Endothelial cell of umbilical vein (primary cell): Measurements from ENCODE around the gene RAB9B. TPM values are rescaled to one million over a fixed set of nuclear protein-coding genes. Genes with fewer than 3 reads are reported as not detected.

Experiments
- BruUV-seq: library from RNA; stranded (reverse); fragments of 400-500 nt; replicated peaks from 2 replicates; lab custom pipeline; 2021; lab: Mats Ljungman, UMichigan
- CTCF ChIA-PET: fragments of 300-600, 350-600 bp; sonication (Branson Sonifier 250); formaldehyde crosslinking; loops from one replicate; lab custom pipeline; 2021; ENCODE audit warnings: antibody characterized with exemption, inconsistent platforms; lab: Charles Lee
- POLR2A ChIA-PET: fragments of 300-600, 350-600 bp; sonication (Branson Sonifier 250); formaldehyde crosslinking; loops from one replicate; lab custom pipeline; 2021; ENCODE audit warnings: antibody characterized with exemption, inconsistent platforms; lab: Charles Lee
- DNase-seq: peaks from one replicate; pipeline ENCODE4 v3.0.0-alpha.2; 2011; ENCODE audit warnings: low read depth, low spot score
- FAIRE-seq: peaks from 2 replicates; lab custom pipeline; 2011; peaks lifted over from hg19 to GRCh38; lab: Jason Lieb, UNC
- H2AFZ ChIP-seq: 2 replicates; pipeline ENCODE4 v1.6.0; 2012; ENCODE audit warnings: low read depth, low read length, control low read depth, inconsistent platforms
- H3K27ac ChIP-seq: 2 replicates; pipeline ENCODE4 v1.5.1; 2011; ENCODE audit warnings: low read depth, mild to moderate bottlenecking, control low read depth, low read length, moderate library complexity; ENCODE audit not compliant: insufficient read depth
- H3K27me3 ChIP-seq, 2 experiments: 2 replicates each; pipeline versions ENCODE4 v1.6.0 to v1.6.1; 2011; ENCODE audit warnings: low read length in 2 of 2, mixed read lengths in 1 of 2; ENCODE audit not compliant: control insufficient read depth in 2 of 2, insufficient read depth in 2 of 2
- H3K36me3 ChIP-seq, 2 experiments: 2 replicates in 1 of 2; 3 replicates in 1 of 2; pipeline ENCODE4 v1.5.1; 2011; ENCODE audit warnings: low read length in 2 of 2, mild to moderate bottlenecking in 1 of 2, moderate library complexity in 1 of 2; ENCODE audit not compliant: control insufficient read depth in 2 of 2, insufficient read depth in 2 of 2; ENCODE audit errors: extremely low read depth in 1 of 2
- H3K4me1 ChIP-seq: 3 replicates; pipeline ENCODE4 v1.5.1; 2011; ENCODE audit warnings: mild to moderate bottlenecking, low read length; ENCODE audit not compliant: control insufficient read depth, insufficient read depth; ENCODE audit errors: extremely low read depth
- H3K4me2 ChIP-seq: 2 replicates; pipeline ENCODE4 v1.6.1; 2011; ENCODE audit warnings: low read length, control low read depth, mixed read lengths; ENCODE audit not compliant: insufficient read depth
- H3K4me3 ChIP-seq, 3 experiments: fragments of 200-600 bp in 1 of 3; sonication (generic), shearing (Covaris generic) in 1 of 3; replicated peaks in 1 of 3; 2 replicates each; pipeline ENCODE4 v1.5.1; 2011 to 2016; ENCODE audit warnings: control low read depth in 3 of 3, low read length in 3 of 3, mild to moderate bottlenecking in 2 of 3, inconsistent platforms in 1 of 3, low read depth in 1 of 3, moderate library complexity in 1 of 3; ENCODE audit not compliant: insufficient read depth in 1 of 3
- H3K79me2 ChIP-seq: 2 replicates; pipeline ENCODE4 v1.6.0; 2012; ENCODE audit warnings: low read length, inconsistent platforms; ENCODE audit not compliant: control insufficient read depth, insufficient read depth
- H3K9ac ChIP-seq: replicated peaks from 2 replicates; pipeline ENCODE3; 2011; ENCODE audit warnings: low read length, control low read depth; ENCODE audit not compliant: insufficient read depth; ENCODE audit errors: extremely low read depth
- H3K9me1 ChIP-seq: replicated peaks from 3 replicates; pipeline ENCODE4 v1.6.0; 2011; ENCODE audit warnings: mild to moderate bottlenecking, low read length; ENCODE audit not compliant: control insufficient read depth, insufficient read depth; ENCODE audit errors: extremely low read depth
- H3K9me3 ChIP-seq: replicated peaks from 2 replicates; pipeline ENCODE4 v1.5.1; 2012; ENCODE audit warnings: low read length, inconsistent platforms; ENCODE audit not compliant: control insufficient read depth, insufficient read depth
- H4K20me1 ChIP-seq: replicated peaks from 2 replicates; pipeline ENCODE3; 2011; ENCODE audit warnings: mild to moderate bottlenecking, low read length; ENCODE audit not compliant: control insufficient read depth, insufficient read depth; ENCODE audit errors: extremely low read depth
- CTCF ChIP-seq, 2 donors: IDR thresholded peaks; 1 replicate in 1 of 2; 2 replicates in 1 of 2; pipeline ENCODE4 v1.5.1; 2011; ENCODE audit warnings: low read length in 2 of 2, mild to moderate bottlenecking in 2 of 2, moderate library complexity in 2 of 2, control low read depth in 1 of 2, inconsistent platforms in 1 of 2, low read depth in 1 of 2; ENCODE audit not compliant: insufficient read depth in 1 of 2; ENCODE audit errors: extremely low read depth in 1 of 2
- EZH2 ChIP-seq: IDR thresholded peaks from 2 replicates; pipeline ENCODE4 v1.6.1; 2012; ENCODE audit warnings: borderline replicate concordance, low read depth, mild to moderate bottlenecking, moderate library complexity, low read length, inconsistent platforms; ENCODE audit not compliant: severe bottlenecking
- FOS ChIP-seq: IDR thresholded peaks from 2 replicates; pipeline ENCODE4 v1.6.1; 2011; ENCODE audit warnings: mild to moderate bottlenecking, low read length, moderate library complexity, borderline replicate concordance; ENCODE audit not compliant: insufficient read depth
- GATA2 ChIP-seq: IDR thresholded peaks from 2 replicates; pipeline ENCODE4 v1.7.0; 2011; ENCODE audit warnings: low read depth, mild to moderate bottlenecking, moderate library complexity, mixed read lengths, low read length; ENCODE audit not compliant: insufficient read length, insufficient read depth
- JUN ChIP-seq: IDR thresholded peaks from 2 replicates; pipeline ENCODE4 v1.6.1; 2011; ENCODE audit warnings: borderline replicate concordance, low read depth; ENCODE audit not compliant: insufficient read length, insufficient read depth
- MAX ChIP-seq: IDR thresholded peaks from 2 replicates; pipeline ENCODE4 v1.6.1; 2011; ENCODE audit not compliant: insufficient read depth, insufficient read length
- MYC ChIP-seq: IDR thresholded peaks from one replicate; pipeline ENCODE4 v1.6.1; 2011; ENCODE audit warnings: mild to moderate bottlenecking, low read depth, low read length
- POLR2A ChIP-seq: IDR thresholded peaks from 2 replicates; pipeline ENCODE4 v1.6.1; 2012; ENCODE audit warnings: low read depth, mild to moderate bottlenecking, control low read depth, low read length
- POLR2AphosphoS5 ChIP-seq: IDR thresholded peaks from 2 replicates; pipeline ENCODE4 v1.6.1; 2012; ENCODE audit warnings: low read depth, mild to moderate bottlenecking, control low read depth, low read length, moderate library complexity; ENCODE audit not compliant: insufficient read depth
- dilution Hi-C: fragments of 300-500 bp; cut with MboI; formaldehyde crosslinking; loops from one replicate; pipeline ENCODE4 v1.15.0; 2019; ENCODE audit warnings: low sequenced_read_pairs; ENCODE audit not compliant: extremely low pct_ligation_motif_present
- intact Hi-C: fragments of 100-400 bp; cut with micrococcal nuclease; formaldehyde crosslinking; loops from one replicate; pipeline ENCODE4 v1.10.0; 2022
- polyA plus RNA-seq, 4 experiments: library from polyadenylated mRNA; depleted of rRNA in 3 of 4; stranded (reverse) in 3 of 4; unstranded in 1 of 4; fragments of >200 nt; gene quantifications; 2 replicates each; pipeline versions ENCODE4 v1.2.1 to v1.2.3, GENCODE V29; 2011 to 2012; ENCODE audit warnings: missing spikeins in 1 of 4
- total RNA-seq: library from RNA; stranded (reverse); gene quantifications from 2 replicates; pipeline ENCODE4 v1.2.3, GENCODE V29; 2021

RAB9B gene
- total and polyA plus RNA-seq, 2 donors (not counting 3 experiments of a cell fraction or from before 2014, with no cell fraction given) = 0.18 to 0.55 TPM

- ChIA-PET CTCF (no interaction called here), POLR2A (no interaction called here)
- Histone ChIP-seq H3K79me2 (no peaks in the 10 kb centered on the region), H3K36me3 (no peaks in the 10 kb centered on the region), H3K9me1 (no peaks in the 10 kb centered on the region), H3K9ac (no peak overlapping the region), H3K4me3 (no peak overlapping the region), H3K9me3 (no peaks in the 10 kb centered on the region), H3K27me3 (no peaks in the 10 kb centered on the region), H4K20me1 (no peaks in the 10 kb centered on the region), H2AFZ (no peak overlapping the region), H3K27ac (no peak overlapping the region), H3K4me1 (no peaks in the 10 kb centered on the region), H3K4me2 (no peak overlapping the region)
- dilution Hi-C loops = no loop called here
- intact Hi-C loops = no loop called here
- DNase-seq (no peak), FAIRE-seq (no peak)
- TF ChIP-seq POLR2AphosphoS5 (no peak), GATA2 (no peak), JUN (no peak), FOS (no peak), MYC (no peak), EZH2 (no peak), POLR2A (no peak), CTCF (IDR thresholded peaks at IDR 0.05; ENCODE audit: extremely low read depth in 1 of 2, insufficient read depth in 1 of 2, low read depth in 1 of 2, low read length in 2 of 2) (no peak), MAX (no peak)
- no TSS peak for BruUV-seq
Observed at GRCh38 chrX:103811858-103812257, 20.2 kb downstream of the RAB9B start.
